ENCODE data around the gene LRIG3.

The LRIG3 gene

DNA sequence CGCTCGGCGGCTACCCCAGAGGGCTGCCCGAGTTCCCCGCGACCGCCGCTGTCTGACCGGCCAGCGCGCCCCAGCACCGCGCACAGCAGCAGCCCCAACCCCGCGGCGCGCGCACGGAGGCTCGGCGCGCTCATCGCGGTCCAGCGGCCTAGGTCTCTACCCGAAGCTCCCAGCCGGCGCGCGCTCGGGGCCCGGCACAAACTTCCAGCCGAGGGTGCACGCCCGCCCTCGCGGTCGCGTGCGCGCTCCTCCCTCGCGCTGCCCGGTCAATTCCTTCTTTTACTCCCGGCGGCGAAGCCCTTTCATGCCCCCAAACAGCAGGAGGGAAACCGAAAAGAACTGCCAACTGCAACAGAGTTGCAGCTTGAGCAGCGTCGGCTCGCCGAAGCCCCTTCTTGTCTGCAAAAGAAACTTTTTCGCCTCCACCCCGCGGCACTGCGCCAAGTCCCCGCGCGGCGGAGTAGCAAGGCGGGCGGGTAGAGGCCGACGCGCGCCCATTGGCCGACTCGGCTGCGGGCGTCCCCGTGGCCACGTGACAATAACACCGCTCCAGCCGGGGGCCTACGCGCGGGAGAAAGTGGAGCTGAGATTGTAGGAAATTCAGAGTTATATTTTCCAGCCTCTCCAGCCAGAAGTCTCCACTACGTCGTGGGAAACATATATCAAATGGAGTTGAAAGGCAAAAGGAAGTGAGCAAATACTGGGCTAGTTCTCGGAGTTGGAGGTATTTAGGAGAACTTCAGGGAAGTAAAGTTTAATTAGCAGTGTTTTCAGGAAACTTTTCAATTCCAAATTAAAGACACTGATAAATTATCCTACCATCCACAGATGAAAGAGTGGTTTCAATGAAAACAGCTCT lies at the start of gene LRIG3:
Gene LRIG3, minus strand, starts transcription at position 403 of the 859 bp plus-strand sequence. Its CDS starts 269 bp downstream, at position 134.
- TF ChIP-seq GLIS3 (CRISPR knock-in tag; IDR thresholded peaks at IDR 0.05) (no peak), ZNF8 (CRISPR knock-in tag; IDR thresholded peaks at IDR 0.05) (no peak), OSR1 (CRISPR knock-in tag; IDR thresholded peaks at IDR 0.05) (no peak), ZNF565 (CRISPR knock-in tag; conservative IDR thresholded peaks at IDR 0.05; ENCODE audit: low read depth) (no peak), ZFP3 (CRISPR knock-in tag; IDR thresholded peaks at IDR 0.05) (no peak), ZC3H10 (CRISPR knock-in tag; IDR thresholded peaks at IDR 0.05) (no peak), POU6F1 (CRISPR knock-in tag; IDR thresholded peaks at IDR 0.05; ENCODE audit: borderline replicate concordance, low read depth) (no peak), BACH2 (CRISPR knock-in tag; IDR thresholded peaks at IDR 0.05; ENCODE audit: borderline replicate concordance) (no peak), CSDC2 (CRISPR knock-in tag; IDR thresholded peaks at IDR 0.05) (no peak), ISL1 (CRISPR knock-in tag; IDR thresholded peaks at IDR 0.05) (no peak), ZNF70 (CRISPR knock-in tag; IDR thresholded peaks at IDR 0.05) (no peak)
- peak; percentile 90 for ATAC-seq

DNA sequence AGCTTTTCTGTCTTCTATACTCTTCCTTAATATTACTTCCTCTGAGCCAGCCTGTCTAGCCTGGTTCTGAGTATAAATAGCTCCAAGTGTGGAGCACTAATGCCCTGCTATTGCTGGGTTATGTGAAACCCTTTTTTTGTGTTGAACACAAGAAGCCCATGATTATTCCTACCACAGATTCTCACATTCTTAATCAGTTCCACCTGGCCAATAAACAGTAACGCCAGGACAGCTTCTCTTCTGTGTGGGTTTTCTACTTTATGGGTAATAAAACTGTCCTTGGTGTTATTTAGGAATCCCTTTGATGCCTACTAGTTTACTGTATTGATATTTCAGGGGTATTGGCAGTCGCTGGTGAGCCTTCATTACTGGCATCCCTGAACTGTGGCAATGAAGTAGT lies 48.9 kb upstream of the LRIG3 start:
- ATAC-seq: no peak
- TF ChIP-seq ZFP30 (CRISPR knock-in tag; IDR thresholded peaks at IDR 0.05): no peak
- TF ChIP-seq PPARA (CRISPR knock-in tag; IDR thresholded peaks at IDR 0.05; ENCODE audit: borderline replicate concordance): no peak
- TF ChIP-seq ISL1 (CRISPR knock-in tag; IDR thresholded peaks at IDR 0.05): no peak
- TF ChIP-seq ZNF565 (CRISPR knock-in tag; conservative IDR thresholded peaks at IDR 0.05; ENCODE audit: low read depth): no peak
- TF ChIP-seq, protein P1, sequence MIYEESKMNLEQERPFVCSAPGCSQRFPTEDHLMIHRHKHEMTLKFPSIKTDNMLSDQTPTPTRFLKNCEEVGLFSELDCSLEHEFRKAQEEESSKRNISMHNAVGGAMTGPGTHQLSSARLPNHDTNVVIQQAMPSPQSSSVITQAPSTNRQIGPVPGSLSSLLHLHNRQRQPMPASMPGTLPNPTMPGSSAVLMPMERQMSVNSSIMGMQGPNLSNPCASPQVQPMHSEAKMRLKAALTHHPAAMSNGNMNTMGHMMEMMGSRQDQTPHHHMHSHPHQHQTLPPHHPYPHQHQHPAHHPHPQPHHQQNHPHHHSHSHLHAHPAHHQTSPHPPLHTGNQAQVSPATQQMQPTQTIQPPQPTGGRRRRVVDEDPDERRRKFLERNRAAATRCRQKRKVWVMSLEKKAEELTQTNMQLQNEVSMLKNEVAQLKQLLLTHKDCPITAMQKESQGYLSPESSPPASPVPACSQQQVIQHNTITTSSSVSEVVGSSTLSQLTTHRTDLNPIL (CRISPR knock-in tag; IDR thresholded peaks at IDR 0.05; ENCODE audit: low read depth): no peak

- TF ChIP-seq ESRRG (CRISPR knock-in tag; IDR thresholded peaks at IDR 0.05) (no peak), CSRNP3 (CRISPR knock-in tag; IDR thresholded peaks at IDR 0.05) (no peak), TCF4 (CRISPR knock-in tag; IDR thresholded peaks at IDR 0.05; ENCODE audit: borderline replicate concordance) (no peak), RARB (CRISPR knock-in tag; IDR thresholded peaks at IDR 0.05) (no peak), ISL1 (CRISPR knock-in tag; IDR thresholded peaks at IDR 0.05) (no peak), PPARA (CRISPR knock-in tag; IDR thresholded peaks at IDR 0.05; ENCODE audit: borderline replicate concordance) (no peak), ZC3H10 (CRISPR knock-in tag; IDR thresholded peaks at IDR 0.05) (no peak), ZNF565 (CRISPR knock-in tag; conservative IDR thresholded peaks at IDR 0.05; ENCODE audit: low read depth) (no peak), TOX (CRISPR knock-in tag; IDR thresholded peaks at IDR 0.05; ENCODE audit: borderline replicate concordance) (no peak), ZFP3 (CRISPR knock-in tag; IDR thresholded peaks at IDR 0.05) (no peak), ZNF70 (CRISPR knock-in tag; IDR thresholded peaks at IDR 0.05) (no peak), TSHZ2 (CRISPR knock-in tag; IDR thresholded peaks at IDR 0.05) (no peak), ZFP30 (CRISPR knock-in tag; IDR thresholded peaks at IDR 0.05) (no peak), ZNF8 (CRISPR knock-in tag; IDR thresholded peaks at IDR 0.05) (no peak)
- TF ChIP-seq, protein P2, sequence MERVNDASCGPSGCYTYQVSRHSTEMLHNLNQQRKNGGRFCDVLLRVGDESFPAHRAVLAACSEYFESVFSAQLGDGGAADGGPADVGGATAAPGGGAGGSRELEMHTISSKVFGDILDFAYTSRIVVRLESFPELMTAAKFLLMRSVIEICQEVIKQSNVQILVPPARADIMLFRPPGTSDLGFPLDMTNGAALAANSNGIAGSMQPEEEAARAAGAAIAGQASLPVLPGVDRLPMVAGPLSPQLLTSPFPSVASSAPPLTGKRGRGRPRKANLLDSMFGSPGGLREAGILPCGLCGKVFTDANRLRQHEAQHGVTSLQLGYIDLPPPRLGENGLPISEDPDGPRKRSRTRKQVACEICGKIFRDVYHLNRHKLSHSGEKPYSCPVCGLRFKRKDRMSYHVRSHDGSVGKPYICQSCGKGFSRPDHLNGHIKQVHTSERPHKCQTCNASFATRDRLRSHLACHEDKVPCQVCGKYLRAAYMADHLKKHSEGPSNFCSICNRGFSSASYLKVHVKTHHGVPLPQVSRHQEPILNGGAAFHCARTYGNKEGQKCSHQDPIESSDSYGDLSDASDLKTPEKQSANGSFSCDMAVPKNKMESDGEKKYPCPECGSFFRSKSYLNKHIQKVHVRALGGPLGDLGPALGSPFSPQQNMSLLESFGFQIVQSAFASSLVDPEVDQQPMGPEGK (CRISPR knock-in tag; IDR thresholded peaks at IDR 0.05; ENCODE audit: borderline replicate concordance): no peak
- TF ChIP-seq, protein P1 (CRISPR knock-in tag; IDR thresholded peaks at IDR 0.05; ENCODE audit: low read depth): no peak
- ATAC-seq: no peak
Observed at GRCh38 chr12:58967561-58967960, 47.3 kb upstream of the LRIG3 start.

Data from SK-N-SH treated with all-trans-retinoic acid at 6 μM for 48 hours (cell line).